AG04450 (cell line): ENCODE data around the gene WASF3. TPM values are rescaled to one million over a fixed set of nuclear protein-coding genes. Genes with fewer than 3 reads are reported as not detected.

ENCODE experiments used
- CTCF ChIA-PET: fragments of 300-600, 350-600 bp; formaldehyde crosslinking; extraction: SDS; loops from one replicate; lab custom pipeline; 2022; ENCODE audit warnings: antibody characterized with exemption, inconsistent platforms; lab: Charles Lee
- POLR2A ChIA-PET: fragments of 350-600 bp; formaldehyde crosslinking; extraction: SDS; loops from one replicate; lab custom pipeline; 2021; ENCODE audit warnings: antibody characterized with exemption, inconsistent platforms; lab: Yijun Ruan, JAX
- DNase-seq: peaks from one replicate; pipeline ENCODE4 v3.0.0-alpha.2; 2011; ENCODE audit warnings: low read depth, low spot score
- H3K27ac ChIP-seq: one replicate; pipeline ENCODE4 v1.5.1; 2012; ENCODE audit warnings: low read depth, low read length, control low read depth
- H3K27me3 ChIP-seq: one replicate; pipeline ENCODE4 v1.6.0; 2012; ENCODE audit warnings: low read length; ENCODE audit not compliant: control insufficient read depth, insufficient read depth
- H3K4me3 ChIP-seq: 2 replicates; pipeline ENCODE4 v1.5.1; 2011; ENCODE audit warnings: mild to moderate bottlenecking, low read depth, low read length, control low read depth
- H3K9me3 ChIP-seq: 2 replicates; pipeline ENCODE4 v1.5.1; 2012; ENCODE audit warnings: low read length; ENCODE audit not compliant: control insufficient read depth, insufficient read depth
- CTCF ChIP-seq: IDR thresholded peaks from 2 replicates; pipeline ENCODE4 v1.5.1; 2011; ENCODE audit warnings: low read depth, low read length, control low read depth, inconsistent platforms
- polyA plus RNA-seq: library from polyadenylated mRNA; depleted of rRNA; stranded (reverse); fragments of >200 nt; gene quantifications from 2 replicates; pipeline ENCODE4 v1.2.3, GENCODE V29; 2011

Gene WASF3
- polyA plus RNA-seq, 1 experiment: 11.3 TPM

GRCh38 chr13:26599403-26599802 is 41.9 kb downstream of the WASF3 start:
- Histone ChIP-seq H3K9me3 (peaks cover 2% of the 10 kb centered on the region; the same call in 1 of the 2 replicates), H3K27ac (no peak overlapping the region), H3K27me3 (no peaks in the 10 kb centered on the region), H3K4me3 (no peak overlapping the region)
- ChIA-PET CTCF (interaction anchor here (0.6 to 1.2 kb wide), 3 partner anchors 13 to 67 kb away, joined by 3 to 5 read pairs (median 3); no protein-coding TSS in a partner anchor), POLR2A (interaction anchor here (0.6 kb wide), 1 partner anchor 8 kb away, joined by 3 read pairs; no protein-coding TSS in a partner anchor)
- no peak for TF ChIP-seq CTCF
- no peak for DNase-seq

GRCh38 chr13:26599860-26600259 is 42.4 kb downstream of the WASF3 start:
- Histone ChIP-seq H3K27me3 (no peaks in the 10 kb centered on the region), H3K4me3 (no peak overlapping the region), H3K27ac (no peak overlapping the region), H3K9me3 (peaks cover 2% of the 10 kb centered on the region; the same call in 1 of the 2 replicates)
- CTCF ChIA-PET: interaction anchor here (0.7 to 1.2 kb wide), 2 partner anchors 13 to 58 kb away, joined by 3 read pairs; no protein-coding TSS in a partner anchor
- no peak for TF ChIP-seq CTCF
- no peak for DNase-seq
- POLR2A ChIA-PET: no interaction called here

- H3K27me3 ChIP-seq: no peaks in the 10 kb centered on the region
- H3K9me3 ChIP-seq: peaks cover 2% of the 10 kb centered on the region; the same call in 1 of the 2 replicates
- POLR2A ChIA-PET: no interaction called here
- no peak overlapping the region for H3K27ac ChIP-seq
- DNase-seq: no peak
- no peak overlapping the region for H3K4me3 ChIP-seq
- TF ChIP-seq CTCF: no peak
- CTCF ChIA-PET: interaction anchor here (1.2 kb wide), 1 partner anchor 58 kb away, joined by 3 read pairs; no protein-coding TSS in a partner anchor
Observed at GRCh38 chr13:26600343-26600742, 42.9 kb downstream of the WASF3 start.

- POLR2A ChIA-PET: no interaction called here
- Histone ChIP-seq H3K27me3 (no peaks in the 10 kb centered on the region), H3K9me3 (peaks cover 2% of the 10 kb centered on the region; the same call in 1 of the 2 replicates), H3K27ac (no peak overlapping the region), H3K4me3 (no peak overlapping the region)
- CTCF ChIA-PET: no interaction called here
- TF ChIP-seq CTCF: no peak
- DNase-seq: no peak
Observed at GRCh38 chr13:26601669-26602068, 44.2 kb downstream of the WASF3 start.

- no peaks in the 10 kb centered on the region; the same call in 1 of the 2 replicates for H3K9me3 ChIP-seq
- DNase-seq: no peak
- H3K27ac ChIP-seq: no peak overlapping the region
- no peak for TF ChIP-seq CTCF
- H3K27me3 ChIP-seq: no peaks in the 10 kb centered on the region
- no peak overlapping the region for H3K4me3 ChIP-seq
- POLR2A ChIA-PET: no interaction called here
- CTCF ChIA-PET: interaction anchor here (0.9 kb wide), 1 partner anchor 96 kb away, joined by 3 read pairs; no protein-coding TSS in a partner anchor
Observed at GRCh38 chr13:26602783-26603182, 45.3 kb downstream of the WASF3 start.
